Neutrophil (primary cell): Measurements from ENCODE around the gene GFI1B.
"Not testable (repeated sequence)": the region's sequence is repeated elsewhere in the genome, so short reads cannot be mapped to it uniquely, and the experiment has no call there.

ENCODE experiments used
- H3K27ac ChIP-seq: fragments of 200-600 bp; sonication (generic); 2 replicates; pipeline ENCODE4 v1.5.1; 2016; ENCODE audit warnings: mild to moderate bottlenecking, moderate library complexity
- H3K27me3 ChIP-seq: fragments of 200-600 bp; sonication (generic); 2 replicates; pipeline ENCODE4 v1.6.0; 2016; ENCODE audit warnings: mild to moderate bottlenecking
- H3K36me3 ChIP-seq: fragments of 200-600 bp; sonication (generic); 2 replicates; pipeline ENCODE4 v1.5.1; 2017
- H3K4me1 ChIP-seq, 2 experiments: fragments of 200-600 bp in 1 of 2; sonication (generic) in 1 of 2; 1 replicate in 1 of 2; 2 replicates in 1 of 2; pipeline versions ENCODE4 v1.5.1 to v1.6.1; 2013 to 2016; ENCODE audit warnings: low read depth in 1 of 2, low read length in 1 of 2, mild to moderate bottlenecking in 1 of 2, moderate library complexity in 1 of 2; ENCODE audit not compliant: control insufficient read depth in 1 of 2, insufficient read depth in 1 of 2
- H3K4me3 ChIP-seq, 2 experiments: fragments of 200-600 bp in 1 of 2; sonication (generic) in 1 of 2; 1 replicate in 1 of 2; 2 replicates in 1 of 2; pipeline ENCODE4 v1.5.1; 2013 to 2016; ENCODE audit warnings: low read depth in 1 of 2, low read length in 1 of 2, mild to moderate bottlenecking in 1 of 2, moderate library complexity in 1 of 2
- H3K9me3 ChIP-seq: fragments of 200-600 bp; sonication (generic); 2 replicates; pipeline ENCODE4 v1.5.1; 2016
- CTCF ChIP-seq: fragments of 200-600 bp; sonication (generic); IDR thresholded peaks from 2 replicates; pipeline ENCODE4 v1.5.1; 2016; ENCODE audit warnings: antibody characterized with exemption

Gene GFI1B

DNA sequence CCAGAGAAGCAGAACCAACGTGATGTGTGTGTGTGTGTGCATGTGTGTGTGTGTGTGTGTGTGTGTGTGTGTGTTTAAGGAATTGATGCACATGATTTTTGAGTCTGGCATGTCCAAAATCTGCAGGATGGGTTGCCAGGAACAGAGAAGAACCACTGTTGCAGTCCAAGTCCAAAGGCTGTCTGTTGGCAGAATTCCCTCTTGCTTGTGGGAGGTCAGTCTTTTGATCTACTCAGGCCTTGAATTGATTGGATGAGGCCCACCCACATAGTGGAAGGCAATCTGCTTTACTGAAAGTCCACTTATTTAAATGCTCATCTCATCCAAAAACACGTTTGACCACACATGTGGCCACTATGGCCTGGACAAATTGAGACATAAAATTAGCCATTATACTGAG lies 22.7 kb upstream of the GFI1B start:
- Histone ChIP-seq H3K4me3 (no peak overlapping the region), H3K4me1 (no peaks in the 10 kb centered on the region), H3K27ac (no peak overlapping the region), H3K9me3 (no peaks in the 10 kb centered on the region), H3K27me3 (no peaks in the 10 kb centered on the region), H3K36me3 (no peaks in the 10 kb centered on the region)
- no peak for TF ChIP-seq CTCF

DNA sequence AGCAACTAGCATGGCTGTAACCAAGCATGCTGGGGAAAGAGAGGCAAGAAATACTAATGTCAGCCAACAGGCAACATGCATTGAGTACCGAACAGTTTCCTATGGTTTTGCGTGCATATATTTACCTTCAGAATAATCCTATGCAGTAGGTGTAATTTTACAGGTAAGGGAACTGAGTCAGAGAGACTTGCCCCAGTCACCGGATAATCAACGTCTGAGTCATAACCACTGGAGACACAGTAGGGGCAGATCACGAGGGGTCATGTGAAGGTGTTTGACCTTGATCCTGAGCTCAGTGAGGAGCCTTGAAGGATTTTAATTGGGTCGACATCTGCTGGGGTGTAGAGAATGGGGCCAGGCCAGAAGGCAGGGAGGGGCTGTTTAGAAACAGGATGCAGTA lies 20.7 kb upstream of the GFI1B start:
- no peak overlapping the region for H3K27ac ChIP-seq
- H3K9me3 ChIP-seq, result no peaks in the 10 kb centered on the region
- no peak overlapping the region for H3K4me3 ChIP-seq
- TF ChIP-seq CTCF, result no peak
- H3K36me3 ChIP-seq, result no peaks in the 10 kb centered on the region
- no peaks in the 10 kb centered on the region for H3K4me1 ChIP-seq
- H3K27me3 ChIP-seq, result no peaks in the 10 kb centered on the region

- Histone ChIP-seq H3K27me3 (no peaks in the 10 kb centered on the region), H3K4me3 (no peak overlapping the region), H3K4me1 (no peaks in the 10 kb centered on the region), H3K27ac (no peak overlapping the region), H3K9me3 (no peaks in the 10 kb centered on the region), H3K36me3 (no peaks in the 10 kb centered on the region)
- no peak for TF ChIP-seq CTCF
Measured at GRCh38 chr9:132961002-132961401, 17.5 kb upstream of the GFI1B start.

- no peaks in the 10 kb centered on the region for H3K36me3 ChIP-seq
- H3K9me3 ChIP-seq, result no peaks in the 10 kb centered on the region
- H3K27me3 ChIP-seq, result no peaks in the 10 kb centered on the region
- TF ChIP-seq CTCF, result no peak
- H3K4me1 ChIP-seq, result no peaks in the 10 kb centered on the region
- H3K27ac ChIP-seq, result no peak overlapping the region
- H3K4me3 ChIP-seq, result no peak overlapping the region
Measured at GRCh38 chr9:132965478-132965877, 13.0 kb upstream of the GFI1B start.

GRCh38 chr9:132967908-132968307 lies 10.6 kb upstream of the GFI1B start:
- not testable (repeated sequence) for H3K4me1 ChIP-seq, H3K9me3 ChIP-seq, H3K36me3 ChIP-seq, H3K4me3 ChIP-seq, H3K27ac ChIP-seq, H3K27me3 ChIP-seq

DNA sequence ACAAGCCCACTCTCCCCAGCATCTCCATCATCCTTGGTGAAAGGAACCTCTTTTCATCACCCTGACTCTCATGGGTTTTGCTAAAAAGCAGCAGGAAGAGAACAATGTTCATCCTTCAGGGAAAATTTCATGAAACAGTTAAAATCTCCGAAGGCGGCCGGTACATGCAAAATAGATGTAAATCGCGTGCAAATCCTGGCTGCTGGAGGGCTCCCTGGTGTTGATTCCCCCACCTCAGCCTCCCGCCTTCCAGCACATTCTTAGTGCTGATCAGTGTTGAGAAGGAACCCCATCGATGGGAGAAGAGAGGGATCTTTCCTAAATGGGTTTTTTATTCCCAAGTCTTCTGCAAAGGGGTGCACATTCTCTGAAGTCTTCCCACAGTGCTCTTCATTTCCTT lies 8.7 kb upstream of the GFI1B start:
- Histone ChIP-seq H3K4me1 (peaks cover 0 to 5% of the 10 kb centered on the region in 2 experiments), H3K36me3 (no peaks in the 10 kb centered on the region), H3K27ac (no peak overlapping the region), H3K27me3 (peaks cover under 1% of the 10 kb centered on the region), H3K4me3 (no peak overlapping the region), H3K9me3 (no peaks in the 10 kb centered on the region)
- no peak for TF ChIP-seq CTCF
